ENCODE results near the gene ASPSCR1. TPM values are rescaled to one million over a fixed set of nuclear protein-coding genes. Genes with fewer than 3 reads are reported as not detected.

ASPSCR1 gene
- total and polyA plus RNA-seq, 2 of the 4 experiments (the other 2 are of a cell fraction) = 7.2 to 17.2 TPM

DNA sequence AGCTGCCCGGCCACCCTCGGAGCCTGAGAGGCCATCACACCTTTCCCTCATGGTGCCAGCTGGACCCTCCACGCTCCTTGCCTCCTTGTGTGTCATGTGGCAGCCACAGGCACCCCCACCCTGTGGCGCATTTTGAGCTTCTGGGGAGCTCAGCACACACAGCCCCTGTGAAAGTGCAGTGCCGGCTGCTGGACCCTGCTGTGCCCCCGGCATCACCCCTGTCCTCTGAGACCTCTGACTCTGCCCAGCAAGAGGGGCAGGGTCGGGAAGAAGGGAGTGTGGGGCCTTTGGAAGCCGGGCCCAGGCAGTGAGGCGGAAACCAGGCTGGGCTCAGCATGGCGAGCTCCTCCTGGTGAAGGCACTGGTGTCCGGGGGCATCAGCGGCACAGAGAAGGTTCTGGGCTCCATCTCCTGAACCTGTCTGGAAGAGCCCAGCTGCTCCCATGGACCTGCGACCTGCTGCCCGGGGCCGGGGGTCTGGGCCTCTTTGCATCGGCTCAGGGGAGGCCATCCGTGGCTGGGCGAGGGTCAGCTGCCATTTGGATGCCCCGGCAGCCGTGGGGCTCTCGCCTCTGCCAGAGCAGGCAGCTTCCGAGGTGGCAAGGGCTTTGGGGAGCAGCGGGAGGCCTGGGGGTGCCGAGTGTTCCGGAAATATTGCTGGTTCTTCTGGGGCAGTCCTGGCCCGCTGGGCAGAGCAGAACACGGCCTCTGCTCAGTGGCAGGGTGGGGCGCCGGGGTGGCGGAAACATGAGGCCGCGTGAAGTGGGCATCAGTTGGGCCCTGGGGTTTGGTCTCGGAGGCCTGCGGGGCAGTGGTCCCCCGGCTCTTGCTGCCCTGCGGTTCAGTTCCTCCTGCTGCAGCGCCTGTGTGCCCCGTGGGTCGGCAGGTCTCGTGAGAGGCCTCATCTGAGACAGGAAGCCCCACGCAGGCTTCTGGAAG is 27.4 kb downstream of the ASPSCR1 start:
- H2BK120ac ChIP-seq (ENCODE audit: low read depth, low read length) = peak overlapping the region; percentile 98
- peak overlapping the region; percentile 84 for H3K23ac ChIP-seq (ENCODE audit: low read depth, low read length)
- H3K4ac ChIP-seq (ENCODE audit: low read depth, low read length) = peak overlapping the region; percentile 97
- no peaks in the 10 kb centered on the region for H3K9me3 ChIP-seq (ENCODE audit: control insufficient read depth, insufficient read depth, low read length)
- peaks cover 3% of the 10 kb centered on the region; the same call in 1 of the 2 replicates for H4K20me1 ChIP-seq (ENCODE audit: insufficient read depth, low read length)
- peak overlapping the region; percentile 3; the same call in 1 of the 2 replicates for H3K18ac ChIP-seq (ENCODE audit: low read depth, low read length)
- peaks cover 18% of the 10 kb centered on the region for H3K9me1 ChIP-seq (ENCODE audit: insufficient read depth, low read length)
- peak overlapping the region; percentile 99 for H2AK5ac ChIP-seq (ENCODE audit: low read depth, low read length)
- peaks cover 27% of the 10 kb centered on the region for H3K4me1 ChIP-seq (ENCODE audit: control insufficient read depth, insufficient read depth, low read length)
- CTCF ChIA-PET = interaction anchor here (0.8 to 1.0 kb wide), 2 partner anchors 15 to 45 kb away, joined by 3 to 5 read pairs; no protein-coding TSS in a partner anchor
- no TSS peak for BruUV-seq (replicated peaks)
- peak overlapping the region; percentile 97 for H2BK20ac ChIP-seq (ENCODE audit: low read depth, low read length)
- peak overlapping the region; percentile 33 for H4K5ac ChIP-seq (ENCODE audit: low read depth, low read length)
- H4K91ac ChIP-seq (ENCODE audit: insufficient read depth, low read depth, low read length) = peak overlapping the region; percentile 99
- peak overlapping the region; percentile 100; the same call in 2 of the 3 replicates for H2BK15ac ChIP-seq (ENCODE audit: low read depth, low read length)
- peak overlapping the region; percentile 78 for H3K27ac ChIP-seq (ENCODE audit: insufficient read depth, low read length)
- H2BK5ac ChIP-seq (ENCODE audit: low read depth, low read length, poor library complexity, severe bottlenecking) = peak overlapping the region; percentile 95
- peak overlapping the region; percentile 47; the same call in 1 of the 2 replicates for H3K56ac ChIP-seq (ENCODE audit: extremely low read depth, insufficient read depth, low read length)
- ATAC-seq (ENCODE audit: low read depth) = no peak
- in situ Hi-C loops (cut with MboI; ENCODE audit: low sequenced_read_pairs) = no loop called here
- POLR2A ChIA-PET (ENCODE audit: unreplicated experiment) = no interaction called here
- H3K36me3 ChIP-seq (ENCODE audit: control insufficient read depth, insufficient read depth, low read length) = no peaks in the 10 kb centered on the region
- no peak overlapping the region for H3K4me2 ChIP-seq (ENCODE audit: low read depth, low read length)
- 92% methylated on average over 28 of the region's 41 CpGs; no CpG with 5 or more reads in 1 of the 2 experiments for WGBS, 2 experiments (ENCODE audit: extremely low coverage in 2 of 2, insufficient read length in 1 of 2)
- H2AFZ ChIP-seq (replicated peaks; ENCODE audit: low read length, poor library complexity) = peak overlapping the region; percentile 82
- H3K9ac ChIP-seq (ENCODE audit: low read depth, low read length) = peak overlapping the region; percentile 29; the same call in 1 of the 2 replicates
- DNase-seq = no peak
- peaks cover 11 to 33% of the 10 kb centered on the region in 2 experiments; a peak in 3 of 4 replicates for H3K79me1 ChIP-seq (ENCODE audit: low read depth in 1 of 2, low read length in 2 of 2)
- no peaks in the 10 kb centered on the region for H3K27me3 ChIP-seq (ENCODE audit: control insufficient read depth, insufficient read depth, low read length)
- H3K14ac ChIP-seq (replicated peaks; ENCODE audit: low read depth, low read length) = peak overlapping the region; percentile 96
- intact Hi-C loops (cut with micrococcal nuclease) = no loop called here
- dilution Hi-C loops (cut with HindIII; ENCODE audit: low sequenced_read_pairs, unreplicated experiment) = no loop called here
- H2AK9ac ChIP-seq (replicated peaks; ENCODE audit: low read depth, low read length, poor library complexity) = peak overlapping the region; percentile 98
- no peak overlapping the region for H3K4me3 ChIP-seq (ENCODE audit: insufficient read depth, low read depth, low read length)
- TF ChIP-seq RCOR1 (IDR thresholded peaks at IDR 0.05; ENCODE audit: insufficient replicate concordance, low read length) (no peak), BHLHE40 (IDR thresholded peaks at IDR 0.05; ENCODE audit: low read depth, low read length) (no peak), MAFK (IDR thresholded peaks at IDR 0.05; ENCODE audit: low read depth, low read length) (no peak), FOS (IDR thresholded peaks at IDR 0.05; ENCODE audit: low read depth, low read length) (no peak), NFE2L2 (IDR thresholded peaks at IDR 0.05; ENCODE audit: low read depth, low read length) (no peak), SMC3 (IDR thresholded peaks at IDR 0.05; ENCODE audit: low read depth, low read length) (no peak), MAZ (IDR thresholded peaks at IDR 0.05; ENCODE audit: borderline replicate concordance, low read depth, low read length) (no peak), RAD21 (IDR thresholded peaks at IDR 0.05; ENCODE audit: low read length) (no peak), POLR2A (IDR thresholded peaks at IDR 0.05; ENCODE audit: low read depth, low read length) (no peak), USF2 (IDR thresholded peaks at IDR 0.05; ENCODE audit: low read depth, low read length) (no peak)
- TF ChIP-seq, protein P1, sequence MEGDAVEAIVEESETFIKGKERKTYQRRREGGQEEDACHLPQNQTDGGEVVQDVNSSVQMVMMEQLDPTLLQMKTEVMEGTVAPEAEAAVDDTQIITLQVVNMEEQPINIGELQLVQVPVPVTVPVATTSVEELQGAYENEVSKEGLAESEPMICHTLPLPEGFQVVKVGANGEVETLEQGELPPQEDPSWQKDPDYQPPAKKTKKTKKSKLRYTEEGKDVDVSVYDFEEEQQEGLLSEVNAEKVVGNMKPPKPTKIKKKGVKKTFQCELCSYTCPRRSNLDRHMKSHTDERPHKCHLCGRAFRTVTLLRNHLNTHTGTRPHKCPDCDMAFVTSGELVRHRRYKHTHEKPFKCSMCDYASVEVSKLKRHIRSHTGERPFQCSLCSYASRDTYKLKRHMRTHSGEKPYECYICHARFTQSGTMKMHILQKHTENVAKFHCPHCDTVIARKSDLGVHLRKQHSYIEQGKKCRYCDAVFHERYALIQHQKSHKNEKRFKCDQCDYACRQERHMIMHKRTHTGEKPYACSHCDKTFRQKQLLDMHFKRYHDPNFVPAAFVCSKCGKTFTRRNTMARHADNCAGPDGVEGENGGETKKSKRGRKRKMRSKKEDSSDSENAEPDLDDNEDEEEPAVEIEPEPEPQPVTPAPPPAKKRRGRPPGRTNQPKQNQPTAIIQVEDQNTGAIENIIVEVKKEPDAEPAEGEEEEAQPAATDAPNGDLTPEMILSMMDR (conservative IDR thresholded peaks at IDR 0.05; ENCODE audit: low read depth, low read length) = no peak
- peak overlapping the region; percentile 84 to 96 for H4K8ac ChIP-seq (ENCODE audit: low read depth in 2 of 2, low read length in 2 of 2)
